Measurements from ENCODE around the gene DNM3.

DNM3 gene

GRCh38 chr1:171869097-171869496 is 27.8 kb downstream of the DNM3 start:
- no peak for DNase-seq (ENCODE audit: low read depth in 1 of 2, low spot score in 1 of 2)

- DNase-seq (ENCODE audit: low read depth in 1 of 2, low spot score in 1 of 2): no peak
These were observed 30.6 kb downstream of the DNM3 start for GRCh38 chr1:171871848-171872247.

GRCh38 chr1:171872430-171872829 is 31.1 kb downstream of the DNM3 start:
- DNase-seq (ENCODE audit: low read depth in 1 of 2, low spot score in 1 of 2): no peak

- DNase-seq (ENCODE audit: low read depth in 1 of 2, low spot score in 1 of 2): no peak
These were observed 32.4 kb downstream of the DNM3 start for GRCh38 chr1:171873664-171874063.

- no peak for DNase-seq (ENCODE audit: low read depth in 1 of 2, low spot score in 1 of 2)
These were observed 36.4 kb downstream of the DNM3 start for GRCh38 chr1:171877701-171878100.

GRCh38 chr1:171879556-171879955 is 38.3 kb downstream of the DNM3 start:
- no peak for DNase-seq (ENCODE audit: low read depth in 1 of 2, low spot score in 1 of 2)

- no peak for DNase-seq (ENCODE audit: low read depth in 1 of 2, low spot score in 1 of 2)
These were observed 40.1 kb downstream of the DNM3 start for GRCh38 chr1:171881442-171881841.

- no peak for DNase-seq (ENCODE audit: low read depth in 1 of 2, low spot score in 1 of 2)
These were observed 42.6 kb downstream of the DNM3 start for GRCh38 chr1:171883849-171884248.

- DNase-seq (ENCODE audit: low read depth in 1 of 2, low spot score in 1 of 2): no peak
These were observed 43.2 kb downstream of the DNM3 start for GRCh38 chr1:171884475-171884874.

GRCh38 chr1:171890131-171890530 is 48.8 kb downstream of the DNM3 start:
- DNase-seq (ENCODE audit: low read depth in 1 of 2, low spot score in 1 of 2): no peak

GRCh38 chr1:171896936-171897703 is 55.8 kb downstream of the DNM3 start:
- no peak for DNase-seq (ENCODE audit: low read depth in 1 of 2, low spot score in 1 of 2)

GRCh38 chr1:171898941-171899340 is 57.6 kb downstream of the DNM3 start:
- DNase-seq (ENCODE audit: low read depth in 1 of 2, low spot score in 1 of 2): no peak

- no peak for DNase-seq (ENCODE audit: low read depth in 1 of 2, low spot score in 1 of 2)
These were observed 58.5 kb downstream of the DNM3 start for GRCh38 chr1:171899838-171900237.

- no peak for DNase-seq (ENCODE audit: low read depth in 1 of 2, low spot score in 1 of 2)
These were observed 59.9 kb downstream of the DNM3 start for GRCh38 chr1:171901245-171901644.

GRCh38 chr1:171902527-171902926 is 61.2 kb downstream of the DNM3 start:
- DNase-seq (ENCODE audit: low read depth in 1 of 2, low spot score in 1 of 2): no peak

- DNase-seq (ENCODE audit: low read depth in 1 of 2, low spot score in 1 of 2): no peak
These were observed 63.6 kb downstream of the DNM3 start for GRCh38 chr1:171904778-171905450.

- DNase-seq (ENCODE audit: low read depth in 1 of 2, low spot score in 1 of 2): no peak
These were observed 68.4 kb downstream of the DNM3 start for GRCh38 chr1:171909711-171910110.

GRCh38 chr1:171910786-171911185 is 69.5 kb downstream of the DNM3 start:
- DNase-seq (ENCODE audit: low read depth in 1 of 2, low spot score in 1 of 2): no peak

GRCh38 chr1:171911506-171911905 is 70.2 kb downstream of the DNM3 start:
- no peak for DNase-seq (ENCODE audit: low read depth in 1 of 2, low spot score in 1 of 2)

- DNase-seq (ENCODE audit: low read depth in 1 of 2, low spot score in 1 of 2): no peak
These were observed 71.3 kb downstream of the DNM3 start for GRCh38 chr1:171912509-171913175.

- no peak for DNase-seq (ENCODE audit: low read depth in 1 of 2, low spot score in 1 of 2)
These were observed 72.1 kb downstream of the DNM3 start for GRCh38 chr1:171913385-171913784.

- no peak for DNase-seq (ENCODE audit: low read depth in 1 of 2, low spot score in 1 of 2)
These were observed 75.0 kb downstream of the DNM3 start for GRCh38 chr1:171916315-171916771.

Data from activated CD4-positive, alpha-beta T cell treated with anti-CD3 and anti-CD28 coated beads, Interleukin-2, amount 50 U/mL, for 24 hours (primary cell).